K562 (cell line): ENCODE data around the gene SLC41A3. TPM values are rescaled to one million over a fixed set of nuclear protein-coding genes. Genes with fewer than 3 reads are reported as not detected.

Source experiments
- ATAC-seq: fragments of 200-7000 bp; cut with Tn5 transposase; 3 replicates; pipeline ENCODE4 v1.9.1; 2020; ENCODE audit warnings: moderate library complexity
- BruUV-seq: library from RNA; stranded (reverse); fragments of 400-500 nt; replicated peaks from 2 replicates; lab custom pipeline; 2021; lab: Mats Ljungman, UMichigan
- CTCF ChIA-PET: fragments of 300-600 bp; formaldehyde crosslinking; extraction: SDS; loops from one replicate; lab custom pipeline; 2021; ENCODE audit warnings: low intra/inter-chr PET ratio; lab: Yijun Ruan, JAX
- POLR2A ChIA-PET: fragments of 300-600, 350-650 bp; sonication (Branson Sonifier 250); formaldehyde crosslinking; extraction: SDS; loops from one replicate; lab custom pipeline; 2021; ENCODE audit warnings: antibody characterized with exemption, inconsistent platforms; lab: Yijun Ruan, JAX
- DNase-seq, 4 experiments: peaks; one replicate each; pipeline versions ENCODE4 v3.0.0 to v3.0.0-alpha.2; 2011 to 2018; ENCODE audit warnings: low spot score in 3 of 4, mixed read lengths in 3 of 4; ENCODE audit errors: extremely low read depth in 1 of 4
- FAIRE-seq: peaks from 2 replicates; lab custom pipeline; 2011; peaks lifted over from hg19 to GRCh38; lab: Jason Lieb, UNC
- H2AFZ ChIP-seq: 2 replicates; pipeline ENCODE4 v1.6.0; 2011; ENCODE audit warnings: low read depth, low read length, control low read depth, inconsistent platforms
- H3K27ac ChIP-seq: fragments of 200-600 bp; 3 replicates; pipeline ENCODE4 v1.8.0; 2011; ENCODE audit warnings: low read depth, mild to moderate bottlenecking, control low read depth, inconsistent platforms, low read length, moderate library complexity, mixed read lengths; ENCODE audit errors: extremely low read depth
- H3K27me3 ChIP-seq, 2 experiments: fragments of 300-600 bp in 1 of 2; 2 replicates in 1 of 2; 3 replicates in 1 of 2; pipeline versions ENCODE4 v1.6.0 to v1.8.0; 2011; ENCODE audit warnings: inconsistent platforms in 2 of 2, low read length in 2 of 2, mild to moderate bottlenecking in 1 of 2, mixed read lengths in 1 of 2, moderate library complexity in 1 of 2; ENCODE audit not compliant: control insufficient read depth in 2 of 2, insufficient read depth in 2 of 2
- H3K36me3 ChIP-seq: fragments of 300-600 bp; 3 replicates; pipeline ENCODE4 v1.8.0; 2011; ENCODE audit warnings: mild to moderate bottlenecking, low read length, inconsistent platforms; ENCODE audit not compliant: control insufficient read depth, insufficient read depth
- H3K4me1 ChIP-seq, 2 experiments: fragments of 200-600 bp in 1 of 2; replicated peaks in 1 of 2; 2 replicates in 1 of 2; 3 replicates in 1 of 2; pipeline versions ENCODE4 v1.5.1 to v1.8.0; 2011; ENCODE audit warnings: inconsistent platforms in 2 of 2, low read length in 2 of 2, mild to moderate bottlenecking in 1 of 2, mixed read lengths in 1 of 2, moderate library complexity in 1 of 2; ENCODE audit not compliant: control insufficient read depth in 2 of 2, insufficient read depth in 2 of 2
- H3K4me2 ChIP-seq: 2 replicates; pipeline ENCODE4 v1.6.1; 2011; ENCODE audit warnings: low read length, control low read depth, inconsistent platforms, mixed read lengths; ENCODE audit not compliant: insufficient read depth
- H3K4me3 ChIP-seq: fragments of 200-600 bp; sonication (generic), shearing (Covaris generic); 2 replicates; pipeline ENCODE4 v1.5.1; 2016; ENCODE audit warnings: control low read depth, inconsistent platforms
- H3K79me2 ChIP-seq: fragments of 200-600 bp; 3 replicates; pipeline ENCODE4 v1.8.0; 2011; ENCODE audit warnings: low read length, inconsistent platforms; ENCODE audit not compliant: control insufficient read depth, insufficient read depth
- H3K9ac ChIP-seq, 2 experiments: 2 replicates each; pipeline versions ENCODE4 v1.6.0 to v1.6.1; 2011; ENCODE audit warnings: low read depth in 2 of 2, low read length in 2 of 2, control low read depth in 1 of 2, inconsistent platforms in 1 of 2, mild to moderate bottlenecking in 1 of 2, mixed read lengths in 1 of 2; ENCODE audit not compliant: insufficient read depth in 1 of 2
- H3K9me1 ChIP-seq: one replicate; pipeline ENCODE4 v1.6.0; 2011; ENCODE audit warnings: inconsistent platforms, mild to moderate bottlenecking, low read length, moderate library complexity; ENCODE audit not compliant: control insufficient read depth, insufficient read depth
- H3K9me3 ChIP-seq: replicated peaks from 2 replicates; pipeline ENCODE4 v1.5.1; 2011; ENCODE audit warnings: low read depth, low read length, inconsistent platforms; ENCODE audit not compliant: control insufficient read depth, insufficient read depth
- H4K20me1 ChIP-seq: replicated peaks from 2 replicates; pipeline ENCODE4 v1.6.1; 2011; ENCODE audit warnings: low read length, inconsistent platforms, mixed read lengths; ENCODE audit not compliant: control insufficient read depth, insufficient read depth
- HIVEP1 ChIP-seq: fragments of 250-450 bp; sonication (Bioruptor Pico); IDR thresholded peaks from 2 replicates; pipeline ENCODE4 v1.4.0; 2020; ENCODE audit warnings: mild to moderate bottlenecking
- HNRNPL ChIP-seq: fragments of 200-400 bp; formaldehyde crosslinking; IDR thresholded peaks from 2 replicates; pipeline ENCODE4 v1.6.1; 2017; ENCODE audit warnings: low read depth, mild to moderate bottlenecking, low read length
- KAT7 ChIP-seq: sonication (generic); formaldehyde crosslinking; IDR thresholded peaks from 2 replicates; pipeline ENCODE4 v1.8.0; 2022; ENCODE audit warnings: missing genetic modification reagents, mild to moderate bottlenecking, borderline replicate concordance
- KLF6 ChIP-seq: fragments of 250-450 bp; sonication (Bioruptor Pico); IDR thresholded peaks from 2 replicates; pipeline ENCODE4 v1.4.0; 2020; ENCODE audit warnings: mild to moderate bottlenecking, moderate library complexity, borderline replicate concordance
- MECOM ChIP-seq: fragments of 250-450 bp; sonication (Bioruptor Pico); IDR thresholded peaks from 2 replicates; pipeline ENCODE4 v1.8.0; 2022; ENCODE audit warnings: inconsistent platforms
- POLR3A ChIP-seq: IDR thresholded peaks from 2 replicates; pipeline ENCODE4 v1.6.1; 2011; ENCODE audit warnings: borderline replicate concordance, mild to moderate bottlenecking, moderate library complexity; ENCODE audit not compliant: insufficient read length, insufficient read depth; ENCODE audit errors: extremely low read depth
- SAFB ChIP-seq: fragments of 200-400 bp; formaldehyde crosslinking; IDR thresholded peaks from 2 replicates; pipeline ENCODE4 v1.6.1; 2017; ENCODE audit warnings: low read depth, low read length, borderline replicate concordance
- SOX6 ChIP-seq: fragments of 450-650 bp; IDR thresholded peaks from 2 replicates; pipeline ENCODE4 v1.6.1; 2014; ENCODE audit warnings: mild to moderate bottlenecking
- TCF3 ChIP-seq: sonication (generic); formaldehyde crosslinking; IDR thresholded peaks from 2 replicates; pipeline ENCODE4 v1.4.0; 2020; ENCODE audit warnings: mild to moderate bottlenecking, missing genetic modification reagents
- XRCC4 ChIP-seq: IDR thresholded peaks from one replicate; pipeline ENCODE4 v1.6.1; 2011; ENCODE audit not compliant: insufficient read depth, insufficient read length; ENCODE audit errors: extremely low read depth
- ZNF24 ChIP-seq: fragments of 450-650 bp; IDR thresholded peaks from 2 replicates; pipeline ENCODE4 v1.6.1; 2016
- ZNF778 ChIP-seq: fragments of 450-650 bp; formaldehyde crosslinking; IDR thresholded peaks from 2 replicates; pipeline ENCODE4 v1.4.0; 2020; ENCODE audit warnings: mild to moderate bottlenecking, moderate library complexity
- ZNF830 ChIP-seq: fragments of 250-450 bp; sonication (Bioruptor Pico); IDR thresholded peaks from 2 replicates; pipeline ENCODE4 v1.5.0; 2021; ENCODE audit warnings: mild to moderate bottlenecking
- WGBS: fragments of 100-300 bp; shearing (Covaris generic); methylation state at CpG from one replicate; pipeline ENCODE4 v1.1.6; 2016; ENCODE audit warnings: low coverage, mixed read lengths; ENCODE audit not compliant: insufficient coverage; ENCODE audit errors: missing lambda C conversion rate; 5-methylcytosine and 5-hydroxymethylcytosine counted together
- in situ Hi-C: fragments of 300-500 bp; cut with MboI; formaldehyde crosslinking; loops from 4 replicates; pipeline ENCODE4 v1.15.0; 2018; ENCODE audit warnings: inconsistent platforms, mixed read lengths
- intact Hi-C: fragments of 100-400 bp; cut with micrococcal nuclease; formaldehyde crosslinking; loops from 2 replicates; pipeline ENCODE4 v1.14.2; 2022
- polyA plus RNA-seq, 8 experiments: library from polyadenylated mRNA; depleted of rRNA in 4 of 8; stranded (reverse) in 5 of 8; unstranded in 3 of 8; fragments of >200 nt; fragmentation: Nextera tagmentation in 2 of 8; fragmentation: Illumina TruSeq in 1 of 8; extraction: Ambion mirVana in 2 of 8; extraction: Trizol in 1 of 8; gene quantifications; 2 replicates each; pipeline versions ENCODE4 v1.2.1 to v1.2.3, GENCODE V29; 2011 to 2014; ENCODE audit warnings: inconsistent platforms in 1 of 8, missing spikeins in 1 of 8
- total RNA-seq, 7 experiments: library from RNA; depleted of rRNA in 6 of 7; stranded (reverse); fragments of >200 nt in 6 of 7; fragmentation: Illumina TruSeq in 2 of 7; extraction: Trizol in 2 of 7; gene quantifications; 2 replicates each; pipeline versions ENCODE4 v1.2.1 to v1.2.3, GENCODE V29; 2011 to 2021; ENCODE audit warnings: low replicate concordance in 1 of 7
- TF ChIP-seq, protein P1 (sequence below): sonication (generic); IDR thresholded peaks from 2 replicates; pipeline ENCODE4 v1.6.1; 2016
- TF ChIP-seq, protein P2 (sequence below): fragments of 450-650 bp; formaldehyde crosslinking; conservative IDR thresholded peaks from 2 replicates; pipeline ENCODE4 v1.4.0; 2022; ENCODE audit warnings: mild to moderate bottlenecking, missing genetic modification characterization

SLC41A3 gene
- total and polyA plus RNA-seq, 9 of the 15 experiments (the other 6 are each of a cell fraction or from before 2014, with no cell fraction given) = 4.1 to 20.7 (median 11.2) TPM

DNA sequence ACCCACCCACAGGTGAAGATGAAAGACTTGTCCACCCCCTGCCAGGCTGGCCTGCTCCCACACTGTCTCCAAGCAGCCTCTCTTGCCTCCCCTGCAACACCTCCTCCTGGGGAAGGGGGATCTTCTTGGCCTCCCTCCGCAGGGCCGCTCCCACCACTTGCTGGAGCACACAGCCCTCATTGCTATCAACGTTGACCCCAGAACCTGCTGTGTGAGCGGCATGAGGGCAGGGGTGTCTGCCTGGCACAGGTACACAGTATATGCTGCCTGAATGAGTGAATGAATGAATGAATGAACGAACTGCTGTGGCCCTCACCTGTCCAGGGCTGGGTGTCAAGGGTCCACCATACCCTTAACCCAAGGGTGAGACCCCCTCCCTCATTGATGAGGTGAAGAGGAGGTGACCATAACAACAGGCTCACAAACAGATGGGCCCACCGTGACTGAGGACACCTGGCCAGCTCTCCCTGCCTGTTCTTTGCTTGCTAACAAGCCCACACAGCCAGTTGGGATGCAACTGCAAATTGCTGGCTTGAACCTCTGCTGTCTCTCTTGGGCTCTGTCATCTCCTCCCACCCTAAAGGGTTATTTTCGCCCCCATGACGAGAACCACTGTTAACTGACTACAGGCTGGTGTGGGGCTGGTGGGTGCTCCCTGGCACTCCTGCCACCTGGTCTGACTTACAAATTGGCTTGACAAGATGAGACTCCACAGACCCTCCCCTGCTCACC, 22.5 kb downstream of the SLC41A3 start:
- no peaks in the 10 kb centered on the region for H4K20me1 ChIP-seq
- no peaks in the 10 kb centered on the region for H3K9me1 ChIP-seq
- FAIRE-seq = no peak
- CTCF ChIA-PET = no interaction called here
- no peak for DNase-seq
- BruUV-seq = no TSS peak
- no peaks in the 10 kb centered on the region for H3K9me3 ChIP-seq
- no peak overlapping the region for H2AFZ ChIP-seq
- no peak overlapping the region for H3K27ac ChIP-seq
- H3K4me2 ChIP-seq = no peak overlapping the region
- WGBS = 18% methylated on average over 4 of the region's 8 CpGs
- TF ChIP-seq ZNF24 = peak; percentile 35; the same call in 1 of the 2 replicates
- TF ChIP-seq POLR3A = no peak
- peaks cover 7 to 12% of the 10 kb centered on the region in 2 experiments; a peak in 4 of 5 replicates for H3K4me1 ChIP-seq
- no peaks in the 10 kb centered on the region for H3K27me3 ChIP-seq
- no peaks in the 10 kb centered on the region for H3K79me2 ChIP-seq
- H3K4me3 ChIP-seq = no peak overlapping the region
- H3K36me3 ChIP-seq = no peaks in the 10 kb centered on the region
- POLR2A ChIA-PET = no interaction called here
- no peak overlapping the region for H3K9ac ChIP-seq
- ATAC-seq = no peak
- intact Hi-C loops = no loop called here
- in situ Hi-C loops = no loop called here

DNA sequence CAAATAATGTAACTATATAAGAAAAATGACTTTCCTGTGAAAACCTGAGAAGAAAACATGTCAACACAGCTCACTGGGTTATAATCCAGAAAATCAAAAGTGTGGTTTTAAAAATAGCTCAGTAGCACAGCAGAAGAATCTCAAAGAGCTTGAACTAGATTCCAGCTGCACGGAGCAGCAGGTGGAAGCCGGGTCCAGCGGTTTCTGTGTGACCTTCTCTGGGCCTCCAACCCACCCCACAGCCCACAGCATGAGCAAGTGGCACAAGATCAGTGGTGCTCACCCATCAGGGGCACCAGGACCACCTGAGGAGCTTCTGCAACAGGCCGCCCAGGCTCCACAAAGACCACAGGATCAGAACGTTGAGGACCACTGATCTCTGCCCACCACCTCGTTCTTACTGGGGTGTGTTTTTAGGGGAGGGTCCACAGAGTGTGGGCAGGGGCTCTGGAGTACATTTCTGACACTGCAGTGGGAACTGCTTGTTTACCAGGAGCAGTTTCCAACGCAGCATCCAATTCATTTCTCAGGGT, 23.2 kb downstream of the SLC41A3 start:
- DNase-seq (no peak), ATAC-seq (no peak), FAIRE-seq (no peak)
- no TSS peak for BruUV-seq
- CTCF ChIA-PET = no interaction called here
- H3K27me3 ChIP-seq = no peaks in the 10 kb centered on the region
- POLR2A ChIA-PET = no interaction called here
- WGBS = 36% methylated on average over 6 of the region's 7 CpGs
- intact Hi-C loops (no loop called here), in situ Hi-C loops (no loop called here)
- H3K9me1 ChIP-seq = no peaks in the 10 kb centered on the region
- no peak overlapping the region for H3K4me2 ChIP-seq
- H2AFZ ChIP-seq = no peak overlapping the region
- no peak overlapping the region for H3K4me3 ChIP-seq
- no peaks in the 10 kb centered on the region for H3K79me2 ChIP-seq
- no peaks in the 10 kb centered on the region for H3K9me3 ChIP-seq
- no peak overlapping the region for H3K27ac ChIP-seq
- no peaks in the 10 kb centered on the region for H3K36me3 ChIP-seq
- peaks cover 10 to 14% of the 10 kb centered on the region in 2 experiments; a peak in 4 of 5 replicates for H3K4me1 ChIP-seq
- no peaks in the 10 kb centered on the region for H4K20me1 ChIP-seq
- no peak overlapping the region for H3K9ac ChIP-seq
- TF ChIP-seq HIVEP1 (CRISPR knock-in tag) (no peak), TCF3 (no peak), HNRNPL (no peak), ZNF830 (CRISPR knock-in tag) (no peak), XRCC4 (no peak), SOX6 (no peak), KAT7 (no peak), ZNF778 (CRISPR knock-in tag) (no peak), MECOM (CRISPR knock-in tag) (no peak), SAFB (no peak), KLF6 (CRISPR knock-in tag) (no peak)
- TF ChIP-seq, protein P1, sequence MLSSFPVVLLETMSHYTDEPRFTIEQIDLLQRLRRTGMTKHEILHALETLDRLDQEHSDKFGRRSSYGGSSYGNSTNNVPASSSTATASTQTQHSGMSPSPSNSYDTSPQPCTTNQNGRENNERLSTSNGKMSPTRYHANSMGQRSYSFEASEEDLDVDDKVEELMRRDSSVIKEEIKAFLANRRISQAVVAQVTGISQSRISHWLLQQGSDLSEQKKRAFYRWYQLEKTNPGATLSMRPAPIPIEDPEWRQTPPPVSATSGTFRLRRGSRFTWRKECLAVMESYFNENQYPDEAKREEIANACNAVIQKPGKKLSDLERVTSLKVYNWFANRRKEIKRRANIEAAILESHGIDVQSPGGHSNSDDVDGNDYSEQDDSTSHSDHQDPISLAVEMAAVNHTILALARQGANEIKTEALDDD = no peak
- TF ChIP-seq, protein P2, sequence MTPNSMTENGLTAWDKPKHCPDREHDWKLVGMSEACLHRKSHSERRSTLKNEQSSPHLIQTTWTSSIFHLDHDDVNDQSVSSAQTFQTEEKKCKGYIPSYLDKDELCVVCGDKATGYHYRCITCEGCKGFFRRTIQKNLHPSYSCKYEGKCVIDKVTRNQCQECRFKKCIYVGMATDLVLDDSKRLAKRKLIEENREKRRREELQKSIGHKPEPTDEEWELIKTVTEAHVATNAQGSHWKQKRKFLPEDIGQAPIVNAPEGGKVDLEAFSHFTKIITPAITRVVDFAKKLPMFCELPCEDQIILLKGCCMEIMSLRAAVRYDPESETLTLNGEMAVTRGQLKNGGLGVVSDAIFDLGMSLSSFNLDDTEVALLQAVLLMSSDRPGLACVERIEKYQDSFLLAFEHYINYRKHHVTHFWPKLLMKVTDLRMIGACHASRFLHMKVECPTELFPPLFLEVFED (CRISPR knock-in tag) = no peak
